Frontal cortex (tissue), 4 donors: ENCODE data around the gene CHST12. TPM values are rescaled to one million over a fixed set of nuclear protein-coding genes. Genes with fewer than 3 reads are reported as not detected.
"Not testable (repeated sequence)": the region's sequence is repeated elsewhere in the genome, so short reads cannot be mapped to it uniquely, and the experiment has no call there.

ENCODE experiments used
- DNase-seq, 2 donors: peaks; one replicate each; pipeline ENCODE4 v3.0.0; 2012; ENCODE audit warnings: low spot score in 2 of 2
- FAIRE-seq: peaks from 2 replicates; lab custom pipeline; 2012; peaks lifted over from hg19 to GRCh38; lab: Jason Lieb, UNC
- total RNA-seq: library from RNA; depleted of rRNA; stranded (reverse); fragments of >200 nt; gene quantifications from one replicate; pipeline ENCODE4 v1.2.3, GENCODE V29; 2014
- donor health status: control.
- donor health status: control.
- donor health status: control.

Gene CHST12
- total RNA-seq, 1 donor from 2014 or later, result 2.0 TPM

- DNase-seq (no peak), FAIRE-seq (no peak)
Observed at GRCh38 chr7:2398506-2398905, 4.9 kb upstream of the CHST12 start.

- DNase-seq (peak in 1 of 2 donors; percentile 49), FAIRE-seq (no peak)
Observed at GRCh38 chr7:2399848-2400587, 3.4 kb upstream of the CHST12 start.

- no peak for FAIRE-seq
- DNase-seq, result no peak
Observed at GRCh38 chr7:2402687-2403013, 761 bp upstream of the CHST12 start.

DNA sequence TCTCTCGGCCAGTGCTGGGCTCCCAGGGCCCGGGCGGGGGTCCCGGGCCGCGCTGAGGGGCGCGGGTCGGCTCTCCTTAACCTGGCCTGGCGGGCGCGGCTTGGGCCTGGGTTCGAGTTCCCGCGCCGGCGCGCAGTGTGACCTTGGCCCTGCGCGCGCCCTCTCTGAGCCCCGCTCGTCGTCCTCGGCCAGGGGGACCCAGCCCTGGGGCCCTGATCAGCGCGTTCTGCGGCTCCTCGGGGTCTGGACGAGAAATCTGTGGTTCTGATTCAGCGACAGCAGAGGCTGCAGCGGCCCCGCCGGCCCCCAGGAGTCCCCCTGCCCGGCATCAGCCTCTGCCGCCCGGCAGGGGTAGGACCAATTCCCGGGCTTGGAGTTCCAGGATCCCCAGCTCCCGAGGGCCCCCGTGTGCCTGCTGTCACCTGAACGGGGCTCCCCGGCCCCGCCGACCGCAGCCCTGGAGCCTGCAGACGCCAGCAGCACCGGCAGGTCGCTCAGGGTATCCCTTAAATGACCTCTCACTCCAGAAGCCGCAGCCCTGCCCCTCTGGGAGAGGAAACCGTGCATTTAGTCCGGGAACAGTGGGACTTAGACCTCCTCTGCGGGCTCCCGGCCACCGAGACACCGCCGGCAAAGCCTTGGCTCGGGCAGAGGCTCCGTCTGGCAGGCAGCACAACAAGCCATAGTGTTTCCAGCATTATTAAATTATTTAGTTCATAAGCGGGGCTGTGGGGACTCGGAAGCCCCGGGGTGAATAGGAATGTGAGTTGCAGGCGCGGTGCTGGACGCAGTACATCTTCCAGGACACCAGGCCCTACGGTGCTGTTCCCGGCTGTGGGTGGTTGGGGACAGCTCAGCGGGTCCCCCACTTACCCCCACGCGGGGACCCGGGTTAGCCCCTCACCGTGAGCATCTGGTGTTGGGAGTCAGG lies 572 bp downstream of the CHST12 start:
- FAIRE-seq, result no peak
- DNase-seq, result peak; percentile 60 to 66

- no peak for FAIRE-seq
Observed at GRCh38 chr7:2404714-2405119, 1.3 kb downstream of the CHST12 start.

GRCh38 chr7:2405201-2405600 lies 1.8 kb downstream of the CHST12 start:
- no peak for DNase-seq
- no peak for FAIRE-seq

More at GRCh38 chr7:2404714-2405119, 1.3 kb downstream of the CHST12 start:
- no peak for DNase-seq

GRCh38 chr7:2405601-2406345 lies 2.4 kb downstream of the CHST12 start:
- DNase-seq, result no peak
- FAIRE-seq, result no peak

- no peak for DNase-seq
- FAIRE-seq, result no peak
Observed at GRCh38 chr7:2409745-2410414, 6.5 kb downstream of the CHST12 start.

DNA sequence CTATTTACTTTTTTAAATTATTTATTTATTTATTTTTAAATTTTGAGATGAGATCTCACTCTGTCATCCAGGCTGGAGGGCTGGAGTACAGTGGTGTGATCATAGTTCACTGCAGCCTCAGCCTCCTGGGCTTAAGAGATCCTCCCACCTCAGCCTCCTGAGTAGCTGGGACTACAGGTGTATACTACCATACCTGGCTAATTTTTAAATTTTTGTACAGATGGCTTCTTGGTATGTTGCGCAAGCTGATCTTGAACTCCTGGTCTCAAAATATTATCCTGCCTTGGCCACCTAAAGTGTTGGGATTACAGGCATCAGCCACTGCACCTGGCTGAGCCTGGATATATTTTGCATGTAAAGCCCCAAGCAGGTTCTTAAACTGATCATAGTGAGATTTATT lies 7.6 kb downstream of the CHST12 start:
- no peak for FAIRE-seq
- no peak for DNase-seq

DNA sequence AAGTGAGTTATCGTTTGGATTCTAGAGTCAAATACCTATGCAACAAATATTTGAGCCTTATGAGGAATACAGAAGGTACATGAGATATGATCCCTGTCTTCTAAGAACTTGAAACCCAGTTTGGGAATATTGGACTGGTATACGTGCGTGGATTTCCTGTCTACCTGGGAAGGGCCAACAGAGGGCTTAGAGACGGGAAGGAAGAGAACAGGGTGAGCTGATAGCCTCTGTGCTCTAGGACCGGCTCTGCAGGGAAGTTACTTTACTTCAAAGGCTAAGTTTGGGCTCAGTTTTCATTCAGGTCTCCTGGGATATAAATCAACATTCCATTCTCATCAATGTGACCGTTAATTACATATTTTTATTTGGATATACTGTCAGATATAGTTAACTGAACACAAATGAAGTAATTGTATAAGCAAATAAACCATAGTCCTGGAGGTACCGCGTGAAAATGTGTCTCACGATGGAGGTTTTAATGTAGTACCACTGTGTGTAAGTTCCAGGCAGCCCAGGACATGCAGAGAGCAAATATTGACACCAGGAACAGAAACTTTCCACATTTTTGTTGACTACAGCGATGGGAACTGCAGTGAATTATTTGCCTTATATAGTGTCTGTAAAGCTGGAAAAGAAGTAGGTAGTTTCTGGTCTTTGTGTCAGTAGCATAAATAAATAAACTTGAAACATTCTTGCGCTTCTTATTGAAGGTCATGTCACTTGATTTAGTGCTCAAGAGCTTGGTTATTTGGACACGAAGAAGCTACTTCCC lies 8.6 kb downstream of the CHST12 start:
- no peak for FAIRE-seq
- no peak for DNase-seq

- FAIRE-seq, result no peak
- DNase-seq, result no peak
Observed at GRCh38 chr7:2412587-2413201, 9.3 kb downstream of the CHST12 start.

- FAIRE-seq, result no peak
Observed at GRCh38 chr7:2416063-2416462, 12.7 kb downstream of the CHST12 start.

GRCh38 chr7:2416650-2417049 lies 13.2 kb downstream of the CHST12 start:
- FAIRE-seq (no peak), DNase-seq (no peak)

More at GRCh38 chr7:2416063-2416462, 12.7 kb downstream of the CHST12 start:
- DNase-seq, result no peak

GRCh38 chr7:2417178-2417577 lies 13.8 kb downstream of the CHST12 start:
- FAIRE-seq, DNase-seq: not testable (repeated sequence)

DNA sequence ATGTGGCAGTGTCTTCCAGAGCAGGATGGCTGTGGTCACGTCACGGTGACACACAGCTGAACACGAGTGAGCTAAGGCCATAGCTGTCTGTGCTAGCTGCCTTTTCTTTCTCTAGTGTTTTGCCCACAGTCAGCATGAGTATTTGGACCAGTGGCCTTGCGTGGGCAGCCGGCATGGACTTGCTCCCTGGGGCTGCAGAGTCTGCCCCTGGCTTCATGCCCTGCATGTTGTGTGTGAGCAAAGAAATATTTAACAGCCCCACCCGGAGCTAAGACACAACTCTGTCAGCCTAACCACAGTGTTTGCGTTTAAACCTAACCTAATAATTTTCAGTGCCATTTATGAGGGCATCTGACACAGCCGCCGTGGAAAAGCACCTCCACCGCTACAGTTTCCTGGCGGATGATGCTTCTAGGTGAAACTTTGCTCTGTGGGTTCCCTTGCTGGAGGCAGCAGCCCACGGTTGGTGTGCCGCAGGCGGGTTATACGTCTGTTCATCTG lies 14.6 kb downstream of the CHST12 start:
- no peak for DNase-seq
- FAIRE-seq, result no peak

DNA sequence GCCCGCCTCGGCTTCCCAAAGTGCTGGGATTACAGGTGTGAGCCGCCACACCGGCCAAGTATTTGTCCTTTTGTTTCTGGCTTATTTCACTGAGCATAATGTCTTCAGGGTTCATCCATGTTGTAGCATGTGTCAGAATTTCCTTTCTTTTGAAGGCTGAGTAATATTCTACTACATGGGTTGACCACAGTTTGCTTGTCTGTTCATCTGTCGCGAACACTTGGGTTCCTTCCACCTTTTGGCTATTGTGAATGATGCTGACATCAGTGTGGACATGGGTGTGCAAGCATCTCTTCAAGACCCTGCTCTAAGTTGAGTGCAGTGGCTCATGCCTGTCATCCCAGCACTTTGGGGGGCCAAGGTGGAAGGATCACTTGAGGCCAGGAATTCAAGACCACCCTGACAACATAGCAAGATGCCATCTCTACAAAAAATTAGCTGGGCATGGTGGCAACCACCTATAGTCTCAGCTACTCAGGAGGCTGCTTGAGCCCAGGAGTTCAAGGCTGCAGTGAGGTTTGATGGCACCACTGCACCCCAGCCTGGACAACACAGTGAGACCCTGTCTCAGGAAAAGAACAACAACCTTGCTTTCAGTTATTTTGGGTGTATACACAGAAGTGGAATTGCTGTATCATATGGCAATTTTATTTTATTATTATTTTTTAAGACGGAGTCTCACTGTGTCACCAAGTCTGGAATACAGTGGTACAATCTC lies 17.0 kb downstream of the CHST12 start:
- FAIRE-seq (no peak), DNase-seq (no peak)

- FAIRE-seq, result no peak
Observed at GRCh38 chr7:2421943-2422310, 18.5 kb downstream of the CHST12 start.

GRCh38 chr7:2425749-2426148 lies 22.3 kb downstream of the CHST12 start:
- FAIRE-seq, result no peak
- no peak for DNase-seq

More at GRCh38 chr7:2421943-2422310, 18.5 kb downstream of the CHST12 start:
- DNase-seq, result no peak
